Activated T-cell treated with anti-CD3 and anti-CD28 coated beads, Interleukin-2, amount 50 U/mL, for 4 hours (primary cell): ENCODE data around the gene FKBP1A. TPM values are rescaled to one million over a fixed set of nuclear protein-coding genes. Genes with fewer than 3 reads are reported as not detected.

Experiments used
- ATAC-seq, 2 donors: fragments of 200-7000 bp; cut with Tn5 transposase; one replicate each; pipeline ENCODE4 v1.10.0; 2021
- DNase-seq: peaks from one replicate; pipeline ENCODE4 v3.0.0-alpha.2; 2020
- H3K27me3 Mint-ChIP-seq: one replicate; pipeline ENCODE4 v1.8.0; 2021; ENCODE audit warnings: low read depth, mixed read lengths
- H3K36me3 Mint-ChIP-seq: one replicate; pipeline ENCODE4 v1.8.0; 2022; ENCODE audit warnings: mixed read lengths; ENCODE audit not compliant: insufficient read depth
- H3K4me1 Mint-ChIP-seq: one replicate; pipeline ENCODE4 v1.8.0; 2021; ENCODE audit warnings: low read depth, mixed read lengths
- H3K4me3 Mint-ChIP-seq: one replicate; pipeline ENCODE4 v1.8.0; 2021; ENCODE audit warnings: mild to moderate bottlenecking, moderate library complexity, mixed read lengths
- H3K9me3 Mint-ChIP-seq: one replicate; pipeline ENCODE4 v1.8.0; 2021; ENCODE audit warnings: mixed read lengths
- total RNA-seq, 3 donors: library from RNA; stranded (reverse); gene quantifications; one replicate each; pipeline ENCODE4 v1.2.1, GENCODE V29; 2021

The FKBP1A gene
- total RNA-seq, 3 donors from 2014 or later = 253 to 300 (median 258) TPM

GRCh38 chr20:1331801-1332453, 60.9 kb downstream of the FKBP1A start:
- no peak overlapping the region for H3K4me3 Mint-ChIP-seq
- DNase-seq = no peak
- peaks cover 48% of the 10 kb centered on the region for H3K4me1 Mint-ChIP-seq
- H3K36me3 Mint-ChIP-seq = peaks cover 18% of the 10 kb centered on the region
- no peaks in the 10 kb centered on the region for H3K27me3 Mint-ChIP-seq
- ATAC-seq = no peak
- H3K9me3 Mint-ChIP-seq = no peaks in the 10 kb centered on the region

DNA sequence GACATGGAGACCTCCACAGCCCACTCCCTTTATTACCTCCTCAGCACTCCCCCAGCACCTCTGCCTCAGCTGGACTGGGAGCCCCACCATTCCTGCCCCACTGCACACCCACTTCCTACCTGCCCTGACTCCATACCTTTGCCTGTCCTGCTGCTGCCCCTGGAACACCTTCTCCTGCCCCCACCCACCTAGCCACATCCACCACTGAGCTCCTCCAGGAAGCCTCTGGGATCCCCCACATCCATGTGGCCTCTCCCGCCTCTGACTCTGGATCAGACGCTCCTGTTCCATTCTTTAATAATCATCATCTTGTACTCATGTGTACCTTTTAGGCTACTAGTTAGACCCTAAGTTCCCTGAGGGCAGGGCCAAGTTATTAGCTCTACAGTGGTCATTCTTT, 61.8 kb downstream of the FKBP1A start:
- no peak overlapping the region for H3K4me3 Mint-ChIP-seq
- peaks cover 18% of the 10 kb centered on the region for H3K36me3 Mint-ChIP-seq
- H3K27me3 Mint-ChIP-seq = no peaks in the 10 kb centered on the region
- H3K9me3 Mint-ChIP-seq = no peaks in the 10 kb centered on the region
- ATAC-seq = no peak
- peaks cover 41% of the 10 kb centered on the region for H3K4me1 Mint-ChIP-seq
- DNase-seq = no peak

GRCh38 chr20:1330075-1330830, 62.6 kb downstream of the FKBP1A start:
- Mint-ChIP-seq H3K4me1 (peaks cover 38% of the 10 kb centered on the region), H3K9me3 (no peaks in the 10 kb centered on the region), H3K27me3 (no peaks in the 10 kb centered on the region), H3K36me3 (peaks cover 18% of the 10 kb centered on the region), H3K4me3 (no peak overlapping the region)
- ATAC-seq (no peak), DNase-seq (peak; percentile 25)

- Mint-ChIP-seq H3K36me3 (peaks cover 14% of the 10 kb centered on the region), H3K9me3 (no peaks in the 10 kb centered on the region), H3K4me3 (no peak within 1 kb of the TSS), H3K27me3 (no peaks in the 10 kb centered on the region), H3K4me1 (peaks cover 35% of the 10 kb centered on the region)
- ATAC-seq = no peak
- no peak for DNase-seq
Measured at GRCh38 chr20:1328680-1329330, 64.0 kb downstream of the FKBP1A start, which contains the start of gene SDCBP2. SDCBP2 (minus strand) TSS chr20:1329139; CDS start chr20:1320416, 8,723 bp downstream.

DNA sequence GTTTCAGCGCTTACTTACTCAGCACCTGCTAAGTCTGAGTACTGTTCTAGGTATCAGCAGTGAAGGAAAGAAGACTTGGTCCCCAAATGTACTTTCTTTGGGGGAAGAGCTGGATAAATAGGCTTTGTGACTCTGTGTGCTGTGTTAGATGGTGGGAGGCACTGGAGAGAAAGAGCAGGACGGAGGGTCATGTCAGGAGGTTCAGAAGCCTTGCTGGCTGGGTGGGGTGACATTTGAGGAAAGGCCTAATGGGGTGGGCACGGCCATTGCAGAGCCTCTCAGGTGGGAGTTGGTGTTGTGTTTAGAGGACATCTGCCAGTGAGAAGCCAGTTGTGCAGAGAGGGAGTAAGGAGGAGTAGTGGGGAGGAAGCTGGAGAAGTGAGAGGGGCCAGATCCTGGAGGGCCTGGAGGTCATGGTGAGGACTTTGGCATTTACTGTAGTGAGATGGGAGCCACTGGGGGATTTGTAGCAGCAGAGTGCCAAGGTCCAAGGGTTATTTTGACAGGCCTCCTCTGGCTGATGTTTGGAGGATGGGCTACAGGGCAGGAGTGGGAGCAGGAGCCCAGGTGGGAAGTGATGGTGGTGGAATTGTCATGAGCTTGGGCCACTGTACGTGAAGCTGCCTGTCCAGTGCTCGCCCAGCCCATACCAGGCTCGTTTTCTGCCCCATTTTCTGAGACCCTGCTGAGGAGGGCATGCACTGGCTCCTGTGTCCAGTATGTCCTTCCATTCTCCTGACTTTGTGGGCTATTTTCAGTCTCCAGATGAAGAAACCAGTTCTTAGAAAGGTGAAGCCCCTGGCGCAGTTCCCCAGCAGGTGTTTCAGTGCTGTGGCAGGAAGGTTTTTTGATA, 64.8 kb downstream of the FKBP1A start:
- no peak for ATAC-seq
- Mint-ChIP-seq H3K4me1 (peaks cover 37% of the 10 kb centered on the region), H3K36me3 (peaks cover 14% of the 10 kb centered on the region), H3K9me3 (no peaks in the 10 kb centered on the region), H3K27me3 (no peaks in the 10 kb centered on the region), H3K4me3 (no peak overlapping the region)
- DNase-seq = no peak

DNA sequence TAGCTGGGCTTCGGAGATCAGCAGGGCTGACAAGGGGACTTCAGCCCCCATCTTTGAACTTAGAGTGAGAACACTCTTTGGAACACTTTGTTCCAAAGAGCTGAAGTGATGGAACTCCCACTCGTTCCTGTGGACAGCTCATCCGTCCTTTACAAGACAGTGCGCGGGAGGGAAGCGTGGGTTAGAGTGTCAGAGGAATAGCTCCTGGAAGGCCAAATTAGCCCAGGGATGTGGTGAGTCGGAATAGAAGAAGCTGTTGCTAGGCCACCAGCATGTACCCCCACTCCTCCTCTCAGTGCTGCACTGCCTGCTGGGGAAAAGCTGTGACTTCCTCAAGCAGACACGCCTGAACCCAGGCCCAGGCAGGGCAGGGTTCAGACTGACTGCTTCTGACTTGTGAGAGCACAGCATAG, 65.6 kb downstream of the FKBP1A start:
- Mint-ChIP-seq H3K36me3 (peaks cover 11% of the 10 kb centered on the region), H3K4me1 (peaks cover 32% of the 10 kb centered on the region), H3K4me3 (peak overlapping the region; percentile 26), H3K27me3 (no peaks in the 10 kb centered on the region), H3K9me3 (no peaks in the 10 kb centered on the region)
- ATAC-seq = no peak
- DNase-seq = no peak

- DNase-seq (no peak), ATAC-seq (no peak)
- no peak overlapping the region for H3K4me3 Mint-ChIP-seq
Measured at GRCh38 chr20:1326031-1326930, 66.6 kb downstream of the FKBP1A start.

DNA sequence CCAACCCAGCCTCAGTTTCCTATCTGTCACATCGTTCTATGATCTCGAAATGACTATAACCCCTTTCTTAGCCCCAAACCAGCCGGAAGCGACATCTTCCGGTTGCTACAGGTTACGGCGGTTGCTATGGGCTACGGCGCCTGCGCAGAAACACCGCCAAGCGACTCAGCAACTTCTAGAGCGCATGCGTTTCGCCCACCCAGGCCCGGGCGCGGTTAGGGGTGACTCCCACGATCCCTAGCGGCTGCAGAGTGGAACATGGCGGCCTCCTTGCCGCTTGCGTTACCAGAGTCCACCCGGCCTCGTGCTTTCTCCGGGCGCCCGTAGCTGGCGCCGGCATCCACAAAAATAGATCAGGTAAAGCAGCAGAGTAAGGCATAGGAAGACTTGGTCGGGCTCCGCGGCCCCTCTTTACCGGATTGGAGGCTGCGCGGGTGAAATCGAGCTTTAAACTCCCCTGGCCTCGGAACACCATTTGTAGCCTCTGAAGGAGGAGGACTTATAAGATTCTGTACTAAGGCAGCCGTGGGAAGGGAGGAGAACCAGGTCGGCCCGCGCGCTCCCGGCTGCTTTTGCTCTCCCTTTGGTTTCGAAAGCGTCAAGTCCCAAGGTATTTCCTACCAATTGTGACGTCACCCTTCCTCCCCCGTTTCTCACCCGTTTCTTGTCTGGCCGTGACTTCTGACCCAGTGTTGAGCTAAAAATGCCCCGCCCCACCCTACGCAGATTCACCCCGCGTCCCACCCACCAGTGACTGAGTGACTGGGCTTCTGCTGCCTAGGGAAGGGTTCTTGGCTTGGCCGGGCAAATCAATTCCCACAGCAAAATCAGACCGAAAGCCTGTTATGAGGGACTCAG, 67.5 kb downstream of the FKBP1A start:
- Mint-ChIP-seq H3K9me3 (no peaks in the 10 kb centered on the region), H3K27me3 (no peaks in the 10 kb centered on the region), H3K36me3 (peaks cover 5% of the 10 kb centered on the region), H3K4me3 (no peak overlapping the region), H3K4me1 (peaks cover 22% of the 10 kb centered on the region)
- ATAC-seq (peak; percentile 87 to 91), DNase-seq (peak; percentile 99)

More at GRCh38 chr20:1326031-1326930, 66.6 kb downstream of the FKBP1A start:
- Mint-ChIP-seq H3K4me1 (peaks cover 29% of the 10 kb centered on the region), H3K36me3 (peaks cover 8% of the 10 kb centered on the region), H3K27me3 (no peaks in the 10 kb centered on the region), H3K9me3 (no peaks in the 10 kb centered on the region)

DNA sequence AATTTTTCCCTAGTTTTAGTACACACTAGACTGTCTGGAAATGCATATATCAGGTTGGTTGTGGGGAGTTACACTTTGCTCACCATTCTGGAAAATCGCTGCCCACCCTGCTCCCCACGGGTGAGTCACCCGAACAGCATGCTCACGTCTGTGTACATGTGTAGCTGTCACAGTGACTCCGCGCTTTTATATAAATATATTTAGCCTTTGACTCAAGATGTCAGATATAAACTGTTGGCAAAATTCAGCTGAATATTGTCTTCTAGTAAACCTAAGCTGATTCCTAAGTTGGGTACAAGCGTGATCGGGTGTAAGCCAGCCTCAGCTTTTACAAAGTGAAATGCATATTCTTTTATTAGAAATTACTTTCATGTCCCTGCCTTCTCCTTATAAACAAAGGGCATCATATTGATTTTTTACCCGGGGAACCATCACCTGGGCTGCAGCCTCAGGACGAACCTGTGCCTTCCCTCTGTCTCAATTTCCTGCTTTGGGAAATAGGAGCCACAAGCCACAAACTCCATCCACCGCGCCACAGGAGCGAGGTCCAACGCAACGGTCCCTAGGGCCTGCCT, 68.2 kb downstream of the FKBP1A start:
- H3K4me3 Mint-ChIP-seq = no peak overlapping the region
- H3K4me1 Mint-ChIP-seq = peaks cover 15% of the 10 kb centered on the region
- H3K27me3 Mint-ChIP-seq = no peaks in the 10 kb centered on the region
- ATAC-seq (no peak), DNase-seq (peak; percentile 51)
- peaks cover 5% of the 10 kb centered on the region for H3K36me3 Mint-ChIP-seq
- no peaks in the 10 kb centered on the region for H3K9me3 Mint-ChIP-seq

DNA sequence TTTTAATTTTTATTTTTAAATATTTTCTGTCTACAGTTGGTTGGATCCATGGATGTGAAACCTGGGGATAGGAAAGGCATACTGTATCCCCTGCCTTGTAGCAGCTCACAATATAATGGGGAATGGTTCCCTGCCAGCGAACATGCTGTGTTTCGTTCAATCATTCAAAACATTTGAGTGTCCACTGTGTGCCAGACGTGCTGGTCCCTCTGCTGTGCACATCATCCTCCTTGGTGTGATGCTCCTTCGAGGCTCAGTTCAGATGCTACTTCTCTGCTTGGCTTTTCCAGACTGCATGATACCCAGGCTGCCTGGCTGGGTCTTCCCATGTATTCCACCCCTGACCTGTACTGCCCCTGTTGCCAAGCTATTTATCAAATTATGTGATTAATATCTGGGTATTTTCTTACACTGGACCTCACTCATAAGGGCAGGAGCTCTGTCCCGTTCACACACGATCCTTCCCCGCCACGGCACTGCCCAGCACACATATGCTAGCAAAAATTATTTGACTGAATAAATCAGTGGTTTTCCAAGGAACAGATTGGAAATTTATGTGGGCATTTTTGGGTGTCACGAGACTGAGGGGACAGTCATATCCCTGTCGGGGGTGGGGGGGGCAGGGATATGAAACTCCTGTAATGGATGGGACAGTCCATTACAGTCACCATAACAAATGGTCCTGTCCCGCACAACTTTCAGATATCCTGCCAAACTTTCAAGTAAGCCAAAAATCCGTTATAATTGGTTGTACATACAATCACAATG, 68.8 kb downstream of the FKBP1A start:
- Mint-ChIP-seq H3K27me3 (no peaks in the 10 kb centered on the region), H3K4me1 (peaks cover 8% of the 10 kb centered on the region), H3K9me3 (no peaks in the 10 kb centered on the region), H3K4me3 (no peak overlapping the region), H3K36me3 (peaks cover 4% of the 10 kb centered on the region)
- ATAC-seq (no peak), DNase-seq (no peak)

DNA sequence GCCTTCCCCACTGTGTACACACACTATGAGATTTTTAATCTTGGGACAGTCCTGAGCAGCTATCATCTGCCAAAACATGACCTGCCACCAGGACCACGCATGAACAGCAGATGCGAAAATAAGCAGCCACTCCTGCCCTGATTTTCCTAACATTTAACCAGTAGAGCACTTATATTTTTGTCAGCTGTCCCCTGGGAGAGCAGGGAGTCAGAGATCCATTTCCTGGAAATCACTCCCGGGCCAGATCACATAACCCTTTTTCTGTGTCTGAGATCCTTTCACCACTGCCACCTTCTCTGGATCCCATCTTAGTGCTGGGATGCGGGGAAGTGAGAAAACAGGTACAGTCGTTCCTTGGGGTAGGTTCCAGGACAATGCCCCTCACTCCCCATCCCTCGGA, 69.6 kb downstream of the FKBP1A start:
- Mint-ChIP-seq H3K4me3 (no peak overlapping the region), H3K9me3 (no peaks in the 10 kb centered on the region), H3K4me1 (peaks cover 2% of the 10 kb centered on the region), H3K27me3 (no peaks in the 10 kb centered on the region), H3K36me3 (peaks cover 4% of the 10 kb centered on the region)
- ATAC-seq (no peak), DNase-seq (no peak)
